Esophagus muscularis mucosa (tissue), 4 donors: ENCODE data around the gene INSIG1.

Experiments
- EP300 ChIP-seq: sonication (generic); formaldehyde crosslinking; IDR thresholded peaks from one replicate; pipeline ENCODE4 v1.6.1; 2017; ENCODE audit warnings: antibody characterized with exemption
- POLR2A ChIP-seq: fragments of 450-650 bp; IDR thresholded peaks from one replicate; pipeline ENCODE4 v1.6.1; 2017; ENCODE audit warnings: antibody characterized with exemption, moderate library complexity, mild to moderate bottlenecking, low read depth
- TF ChIP-seq, protein P1 (sequence below), 3 experiments: fragments of 200-600 bp in 2 of 3; fragments of 450-650 bp in 1 of 3; sonication (generic) in 2 of 3; IDR thresholded peaks; one replicate each; pipeline ENCODE4 v1.5.1; 2017 to 2019; ENCODE audit warnings: antibody characterized with exemption in 3 of 3, mild to moderate bottlenecking in 2 of 3, moderate library complexity in 1 of 3

DNA sequence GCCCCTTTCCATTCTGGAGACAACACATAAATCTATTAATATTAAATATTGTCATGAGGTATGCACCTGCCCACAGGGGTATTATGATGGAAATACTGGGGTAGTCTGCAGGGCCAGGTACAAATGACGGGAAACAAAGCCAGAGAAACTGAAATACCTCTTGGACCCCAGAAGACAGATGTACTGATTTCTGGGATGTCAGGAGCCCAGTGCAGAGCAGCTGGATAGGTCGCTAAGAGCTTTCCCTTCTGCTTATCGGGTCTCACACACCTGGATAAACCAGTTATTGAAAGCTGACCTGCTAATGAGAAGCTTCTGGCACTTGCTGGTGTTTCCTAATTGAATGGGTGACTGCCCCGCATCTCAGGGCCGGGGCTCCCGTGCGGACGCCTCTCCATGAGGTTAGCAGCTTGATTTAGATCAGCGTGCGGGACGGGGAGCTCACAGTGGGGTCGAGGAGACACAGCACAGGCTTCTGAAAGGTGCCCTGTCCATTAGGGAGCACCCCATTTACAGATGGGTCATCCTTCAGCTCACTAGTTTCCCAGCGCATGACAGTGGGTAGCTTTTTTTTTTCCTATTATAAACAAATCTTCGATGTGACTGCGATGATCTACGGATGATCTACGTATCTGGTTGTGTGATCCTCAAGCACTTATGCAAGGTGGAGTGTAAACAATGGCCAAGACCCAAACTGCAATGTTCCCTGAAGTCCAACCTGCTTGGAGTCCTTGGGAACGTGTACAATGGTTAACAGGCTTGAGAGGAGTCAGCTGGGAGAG, 1.5 kb upstream of the INSIG1 start:
- TF ChIP-seq, protein P1, sequence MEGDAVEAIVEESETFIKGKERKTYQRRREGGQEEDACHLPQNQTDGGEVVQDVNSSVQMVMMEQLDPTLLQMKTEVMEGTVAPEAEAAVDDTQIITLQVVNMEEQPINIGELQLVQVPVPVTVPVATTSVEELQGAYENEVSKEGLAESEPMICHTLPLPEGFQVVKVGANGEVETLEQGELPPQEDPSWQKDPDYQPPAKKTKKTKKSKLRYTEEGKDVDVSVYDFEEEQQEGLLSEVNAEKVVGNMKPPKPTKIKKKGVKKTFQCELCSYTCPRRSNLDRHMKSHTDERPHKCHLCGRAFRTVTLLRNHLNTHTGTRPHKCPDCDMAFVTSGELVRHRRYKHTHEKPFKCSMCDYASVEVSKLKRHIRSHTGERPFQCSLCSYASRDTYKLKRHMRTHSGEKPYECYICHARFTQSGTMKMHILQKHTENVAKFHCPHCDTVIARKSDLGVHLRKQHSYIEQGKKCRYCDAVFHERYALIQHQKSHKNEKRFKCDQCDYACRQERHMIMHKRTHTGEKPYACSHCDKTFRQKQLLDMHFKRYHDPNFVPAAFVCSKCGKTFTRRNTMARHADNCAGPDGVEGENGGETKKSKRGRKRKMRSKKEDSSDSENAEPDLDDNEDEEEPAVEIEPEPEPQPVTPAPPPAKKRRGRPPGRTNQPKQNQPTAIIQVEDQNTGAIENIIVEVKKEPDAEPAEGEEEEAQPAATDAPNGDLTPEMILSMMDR (IDR thresholded peaks at IDR 0.05), result no peak
- TF ChIP-seq POLR2A (no peak), EP300 (no peak)
